ENCODE results near the gene ABCC5.

Gene ABCC5

DNA sequence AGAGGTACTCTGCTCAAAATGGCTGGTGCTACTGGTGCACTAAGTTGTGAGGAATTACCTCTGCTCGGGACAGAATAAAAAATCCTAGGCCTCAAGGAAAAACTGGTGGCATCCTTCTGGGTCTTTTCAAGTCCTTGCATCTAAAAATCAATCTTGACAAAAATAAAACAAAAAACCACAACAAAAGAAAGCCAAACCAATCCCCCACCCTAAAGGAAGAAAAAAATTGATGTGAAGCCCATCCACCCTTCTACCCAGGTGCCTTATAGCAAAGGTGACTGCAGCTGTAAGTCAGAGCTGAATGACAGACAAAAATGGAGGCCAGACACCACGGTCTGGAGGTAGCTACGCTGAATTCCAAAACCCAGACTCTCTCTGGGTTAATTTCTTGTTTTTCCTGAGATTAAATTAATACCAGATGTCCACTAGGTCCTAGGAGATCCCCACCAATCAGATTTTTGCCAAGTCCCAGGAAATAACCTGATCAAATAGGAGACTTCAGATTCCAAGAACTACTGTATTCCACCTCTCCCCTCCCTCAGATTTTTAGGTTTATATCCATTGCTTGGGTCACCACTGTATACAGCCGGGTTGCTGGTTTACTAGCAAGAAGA lies 33.5 kb downstream of the ABCC5 start:
- in situ Hi-C loops (cut with HindIII; ENCODE audit: low sequenced_read_pairs) = no loop called here

DNA sequence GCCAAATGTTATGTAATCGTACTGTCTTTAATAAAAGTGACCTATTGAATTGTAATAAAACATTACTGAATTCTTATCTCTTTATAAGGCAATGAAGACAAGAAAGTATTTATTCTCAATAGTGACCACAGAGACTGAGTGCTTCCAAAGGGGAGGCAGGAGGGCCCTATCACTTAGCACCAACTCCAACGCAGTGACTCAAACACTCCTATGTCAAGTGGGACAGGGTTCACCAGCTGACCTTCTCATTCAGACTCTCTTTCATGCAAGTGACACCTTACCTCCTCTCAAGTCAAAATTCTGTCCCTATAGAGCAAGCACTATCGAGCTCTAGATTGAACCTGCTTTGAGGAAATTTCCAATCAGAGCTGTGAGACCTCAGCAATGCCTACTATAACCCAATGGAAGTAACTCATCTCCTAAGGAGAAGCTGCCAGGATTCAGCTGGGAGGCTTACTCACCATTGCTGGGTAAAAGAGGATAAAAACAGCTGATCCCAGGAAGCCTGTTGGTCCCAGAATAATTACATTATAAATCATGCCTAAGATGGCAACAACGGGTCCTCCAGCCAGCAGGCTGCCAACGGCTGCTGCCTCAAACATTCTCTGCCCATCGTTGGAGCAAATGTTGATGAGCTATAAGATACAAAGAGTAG lies 35.6 kb downstream of the ABCC5 start:
- in situ Hi-C loops (cut with HindIII; ENCODE audit: low sequenced_read_pairs) = no loop called here

DNA sequence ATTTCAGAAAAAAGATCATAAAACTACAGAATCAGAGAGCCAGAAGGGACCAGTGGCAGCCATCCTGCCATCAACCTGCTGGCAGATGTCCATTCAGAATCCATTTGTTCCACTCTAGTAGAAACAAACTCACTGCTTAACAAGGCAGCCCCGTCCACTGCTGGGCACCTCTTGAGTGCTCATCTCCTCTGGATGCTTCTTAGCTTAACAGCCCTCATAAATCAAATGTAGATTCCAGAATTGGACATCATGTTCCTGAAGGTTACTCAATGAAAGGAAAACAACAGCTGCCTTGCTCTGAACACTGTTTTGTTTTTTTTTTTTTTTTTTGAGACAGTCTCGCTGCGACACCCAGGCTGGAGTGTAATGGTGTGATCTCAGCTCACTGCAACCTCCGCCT lies 37.3 kb downstream of the ABCC5 start:
- in situ Hi-C loops (cut with HindIII; ENCODE audit: low sequenced_read_pairs) = no loop called here

- in situ Hi-C loops (cut with HindIII; ENCODE audit: low sequenced_read_pairs) = loop anchor here (5.0 kb wide), 1 partner anchor 76 kb away; the partner anchor contains the start of gene HTR3C
Observed at GRCh38 chr3:183975981-183976662, 41.6 kb downstream of the ABCC5 start.

GRCh38 chr3:183968666-183969245 lies 48.9 kb downstream of the ABCC5 start:
- in situ Hi-C loops (cut with HindIII; ENCODE audit: low sequenced_read_pairs) = no loop called here

GRCh38 chr3:183967693-183968092 lies 50.0 kb downstream of the ABCC5 start:
- in situ Hi-C loops (cut with HindIII; ENCODE audit: low sequenced_read_pairs) = no loop called here

GRCh38 chr3:183966361-183966791 lies 51.3 kb downstream of the ABCC5 start:
- in situ Hi-C loops (cut with HindIII; ENCODE audit: low sequenced_read_pairs) = no loop called here

GRCh38 chr3:183962807-183963206 lies 54.9 kb downstream of the ABCC5 start:
- in situ Hi-C loops (cut with HindIII; ENCODE audit: low sequenced_read_pairs) = loop anchor here (5.0 kb wide), 2 partner anchors 44 to 51 kb away; no protein-coding TSS in a partner anchor

DNA sequence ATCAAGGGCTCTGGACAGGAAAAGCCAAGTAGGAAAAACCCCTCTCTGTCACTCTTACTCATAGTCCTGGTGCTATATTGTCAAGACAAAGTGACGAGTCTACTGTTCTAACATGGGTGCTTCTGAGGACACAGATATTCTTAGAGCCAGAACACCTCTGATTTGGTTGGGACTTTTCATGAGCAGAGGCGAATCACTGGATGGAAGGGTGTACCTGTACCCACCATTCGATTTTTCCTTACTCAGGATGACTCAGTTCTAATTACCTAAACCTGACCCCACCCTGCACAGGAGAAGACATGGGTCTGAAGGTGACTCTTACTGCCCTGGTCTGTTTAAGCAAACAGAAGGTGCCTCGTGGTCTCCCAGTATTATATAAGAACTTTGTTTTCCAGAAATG lies 58.5 kb downstream of the ABCC5 start:
- in situ Hi-C loops (cut with HindIII; ENCODE audit: low sequenced_read_pairs) = no loop called here

GRCh38 chr3:183958775-183959174 lies 58.9 kb downstream of the ABCC5 start:
- in situ Hi-C loops (cut with HindIII; ENCODE audit: low sequenced_read_pairs) = no loop called here

DNA sequence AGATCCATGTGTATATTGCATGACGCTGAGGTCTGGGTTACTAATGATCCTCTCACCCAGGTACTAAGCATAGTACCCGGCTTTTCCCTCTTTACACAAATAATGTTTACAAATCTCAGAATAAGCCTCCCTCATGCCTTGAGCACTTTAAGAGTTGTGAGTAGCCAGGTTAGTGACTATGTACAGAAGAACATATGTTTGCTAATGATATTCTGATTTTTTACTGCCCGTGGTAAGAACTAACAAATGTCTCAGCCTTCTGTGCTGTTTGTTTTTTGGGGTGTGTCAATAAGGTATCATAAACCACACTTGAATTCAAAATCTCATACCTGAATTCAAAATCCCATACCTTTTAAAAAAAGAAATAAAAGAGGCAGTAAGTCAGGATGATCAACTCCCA lies 59.5 kb downstream of the ABCC5 start:
- in situ Hi-C loops (cut with HindIII; ENCODE audit: low sequenced_read_pairs) = no loop called here

DNA sequence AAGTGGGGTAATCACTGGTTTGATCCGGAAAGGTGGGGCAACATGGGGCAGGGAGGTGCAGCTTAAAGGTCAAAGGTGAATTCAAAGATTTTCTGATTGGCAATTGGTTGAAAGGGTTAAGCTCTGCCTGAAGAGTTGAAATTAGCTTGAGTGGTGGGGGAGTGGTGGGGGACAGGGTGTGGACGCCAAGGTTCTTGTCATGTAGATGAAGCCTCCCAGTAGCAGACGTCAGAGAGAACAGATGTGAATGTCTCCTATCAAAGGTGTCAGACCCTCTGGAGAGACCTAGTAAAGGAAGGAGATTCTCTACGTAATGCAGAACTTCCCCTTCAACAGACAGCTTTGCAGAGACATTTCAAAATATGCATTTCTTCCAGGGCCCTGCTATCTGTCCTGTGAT lies 62.8 kb downstream of the ABCC5 start:
- in situ Hi-C loops (cut with HindIII; ENCODE audit: low sequenced_read_pairs) = no loop called here

DNA sequence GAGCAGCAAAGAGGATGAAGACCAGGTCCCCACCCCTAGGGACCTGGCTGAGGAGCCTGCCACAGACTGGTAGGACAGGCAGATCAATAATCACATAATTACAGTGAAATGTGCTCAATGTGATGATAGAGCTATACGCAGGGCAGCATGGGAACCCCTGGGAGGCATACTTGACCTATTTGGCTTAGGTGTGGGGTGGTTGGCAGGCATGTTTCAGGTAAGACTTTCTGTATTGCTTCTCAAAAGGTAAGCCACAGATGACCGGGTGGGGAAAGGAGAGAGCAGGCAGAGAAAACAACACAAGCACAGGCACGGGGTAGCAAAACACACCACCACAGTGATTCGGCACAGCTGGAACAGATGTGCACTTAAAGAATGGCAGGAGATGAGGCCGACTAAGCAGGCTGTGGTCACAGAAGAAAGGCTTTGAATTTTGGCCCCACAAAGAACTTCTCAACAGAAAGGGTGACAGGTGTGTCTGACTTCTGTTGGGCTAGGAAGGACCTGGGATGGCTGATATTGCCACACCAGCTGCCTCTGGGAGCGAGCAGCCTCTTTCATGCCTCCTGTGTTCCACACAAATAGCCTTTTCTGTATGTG lies 64.1 kb downstream of the ABCC5 start:
- in situ Hi-C loops (cut with HindIII; ENCODE audit: low sequenced_read_pairs) = no loop called here

DNA sequence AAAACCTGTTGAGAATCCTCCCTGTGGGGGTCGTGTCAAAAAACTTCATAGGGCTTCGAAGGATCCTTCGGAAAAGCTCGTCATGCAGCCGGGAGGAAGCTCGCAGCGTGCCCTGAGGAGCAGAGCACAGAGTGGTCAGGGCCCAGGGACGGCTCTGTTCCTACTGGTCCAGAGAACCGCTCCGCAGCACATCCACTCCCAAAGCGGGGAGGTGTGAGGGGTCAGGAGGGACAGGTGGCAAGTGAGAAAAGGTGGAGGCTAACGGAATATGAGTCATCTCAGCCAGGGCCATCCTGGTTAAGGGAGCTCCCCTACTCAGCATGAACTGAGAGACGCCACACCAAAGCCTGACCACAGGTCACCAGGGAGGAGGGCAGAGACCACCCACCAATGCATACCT lies 66.2 kb downstream of the ABCC5 start:
- in situ Hi-C loops (cut with HindIII; ENCODE audit: low sequenced_read_pairs) = no loop called here

DNA sequence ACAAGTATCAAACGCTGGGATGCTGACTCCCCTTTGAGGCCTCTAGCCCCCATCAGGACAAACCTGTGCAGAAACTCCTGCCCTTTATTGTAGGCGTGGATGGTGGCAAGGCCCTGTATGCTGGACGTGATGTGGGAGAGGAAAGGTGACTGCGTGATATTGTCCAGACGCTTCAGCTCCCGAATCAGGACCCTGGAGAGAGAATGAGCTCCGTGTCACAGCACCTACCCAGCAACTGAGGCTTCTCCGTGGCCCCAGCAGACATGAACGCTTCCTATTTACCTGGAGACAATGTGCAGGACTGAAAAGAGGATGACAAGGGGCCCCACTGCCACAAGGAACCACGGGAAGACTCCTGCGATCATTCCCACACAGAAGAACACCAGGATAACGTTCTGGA lies 68.0 kb downstream of the ABCC5 start:
- in situ Hi-C loops (cut with HindIII; ENCODE audit: low sequenced_read_pairs) = no loop called here

DNA sequence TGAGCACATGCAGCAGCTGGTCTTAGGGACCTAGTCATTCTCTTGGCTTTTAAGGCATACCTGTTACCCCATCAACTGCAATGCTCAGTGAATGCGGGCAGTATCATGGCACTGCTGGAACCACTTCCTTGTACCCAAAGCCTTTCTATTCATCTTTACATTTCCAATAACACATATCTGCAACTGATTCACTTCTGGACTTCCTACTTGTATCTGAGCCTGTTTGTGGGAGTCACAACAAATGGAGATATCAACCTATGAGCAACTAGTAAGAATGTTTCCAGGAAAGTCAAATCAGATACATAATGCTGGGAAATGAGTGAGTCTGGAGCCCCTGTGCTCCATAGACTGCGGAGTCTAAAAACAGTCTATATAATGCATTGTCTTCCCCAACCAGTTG lies 71.6 kb downstream of the ABCC5 start:
- in situ Hi-C loops (cut with HindIII; ENCODE audit: low sequenced_read_pairs) = no loop called here

- in situ Hi-C loops (cut with HindIII; ENCODE audit: low sequenced_read_pairs) = no loop called here
Observed at GRCh38 chr3:183944775-183945174, 72.9 kb downstream of the ABCC5 start.

DNA sequence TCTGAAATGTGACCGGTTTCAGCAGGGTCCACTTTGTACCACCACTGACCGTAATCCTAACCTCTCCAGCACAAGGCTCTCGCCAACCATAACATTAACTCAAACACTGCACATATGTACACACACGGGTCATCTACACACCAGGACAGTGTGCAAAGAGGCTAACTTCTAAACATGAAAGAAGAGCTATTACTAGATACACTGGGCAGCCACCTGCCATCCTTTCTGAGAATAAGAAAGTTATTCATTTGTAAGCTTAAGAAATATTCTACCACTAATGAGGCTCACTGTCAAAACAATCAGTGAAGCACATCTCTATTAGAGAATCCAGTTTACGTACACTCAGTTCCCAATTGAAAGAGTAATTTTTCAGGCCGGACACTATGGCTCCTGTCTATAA lies 73.9 kb downstream of the ABCC5 start:
- in situ Hi-C loops (cut with HindIII; ENCODE audit: low sequenced_read_pairs) = no loop called here

- in situ Hi-C loops (cut with HindIII; ENCODE audit: low sequenced_read_pairs) = no loop called here
Observed at GRCh38 chr3:183941216-183941615, 76.5 kb downstream of the ABCC5 start.

- in situ Hi-C loops (cut with HindIII; ENCODE audit: low sequenced_read_pairs) = no loop called here
Observed at GRCh38 chr3:183937601-183938286, 79.9 kb downstream of the ABCC5 start.

GRCh38 chr3:183933160-183933559 lies 84.5 kb downstream of the ABCC5 start:
- in situ Hi-C loops (cut with HindIII; ENCODE audit: low sequenced_read_pairs) = no loop called here
